ENCODE measurements around the gene FAAP100. TPM values are rescaled to one million over a fixed set of nuclear protein-coding genes. Genes with fewer than 3 reads are reported as not detected.
A peak's percentile ranks its signal among the peaks of the same experiment; 100 is the strongest.

Gene FAAP100
- total RNA-seq, 1 experiment from 2014 or later: 54.7 TPM

DNA sequence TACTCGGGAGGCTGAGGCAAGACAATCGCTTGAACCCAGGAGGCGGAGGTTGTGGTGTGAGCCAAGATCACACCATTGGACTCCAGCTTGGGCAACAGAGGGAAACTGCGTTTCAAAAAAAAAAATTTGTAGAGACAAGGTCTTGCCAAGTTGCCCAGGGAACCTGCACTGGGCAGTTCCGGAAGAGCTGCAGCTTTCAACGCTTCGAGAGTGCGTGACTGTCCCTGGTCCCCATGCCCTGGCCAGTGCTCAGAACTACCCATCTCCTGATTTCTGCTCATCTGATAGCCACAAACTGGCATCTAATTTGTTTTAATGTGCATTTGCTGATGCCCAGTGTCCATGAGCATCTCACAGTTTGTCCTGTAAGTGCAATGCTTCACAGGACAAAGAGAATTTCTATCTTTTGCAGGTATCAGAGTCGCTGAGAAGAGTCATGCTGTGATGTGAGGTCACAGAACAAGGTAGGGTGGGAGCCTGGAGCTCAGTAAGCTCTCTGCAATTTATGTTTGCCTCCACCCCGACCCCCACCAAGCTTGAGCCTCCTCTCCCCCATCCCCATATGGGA, 43.4 kb downstream of the FAAP100 start (continued):
- TF ChIP-seq CREM (CRISPR knock-in tag; IDR thresholded peaks at IDR 0.05): no peak
- TF ChIP-seq, protein P1, sequence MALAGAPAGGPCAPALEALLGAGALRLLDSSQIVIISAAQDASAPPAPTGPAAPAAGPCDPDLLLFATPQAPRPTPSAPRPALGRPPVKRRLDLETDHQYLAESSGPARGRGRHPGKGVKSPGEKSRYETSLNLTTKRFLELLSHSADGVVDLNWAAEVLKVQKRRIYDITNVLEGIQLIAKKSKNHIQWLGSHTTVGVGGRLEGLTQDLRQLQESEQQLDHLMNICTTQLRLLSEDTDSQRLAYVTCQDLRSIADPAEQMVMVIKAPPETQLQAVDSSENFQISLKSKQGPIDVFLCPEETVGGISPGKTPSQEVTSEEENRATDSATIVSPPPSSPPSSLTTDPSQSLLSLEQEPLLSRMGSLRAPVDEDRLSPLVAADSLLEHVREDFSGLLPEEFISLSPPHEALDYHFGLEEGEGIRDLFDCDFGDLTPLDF (CRISPR knock-in tag; IDR thresholded peaks at IDR 0.05): no peak
- TF ChIP-seq TEAD4 (CRISPR knock-in tag; IDR thresholded peaks at IDR 0.05): no peak
- peak; percentile 77; the same call in 1 of the 2 replicates for TF ChIP-seq ZNF532 (CRISPR knock-in tag; IDR thresholded peaks at IDR 0.05; ENCODE audit: borderline replicate concordance)
- TF ChIP-seq ZNF423 (CRISPR knock-in tag; IDR thresholded peaks at IDR 0.05): no peak
- no peak for TF ChIP-seq ZNF317 (CRISPR knock-in tag; IDR thresholded peaks at IDR 0.05; ENCODE audit: borderline replicate concordance, low read depth)
- TF ChIP-seq, protein P2, sequence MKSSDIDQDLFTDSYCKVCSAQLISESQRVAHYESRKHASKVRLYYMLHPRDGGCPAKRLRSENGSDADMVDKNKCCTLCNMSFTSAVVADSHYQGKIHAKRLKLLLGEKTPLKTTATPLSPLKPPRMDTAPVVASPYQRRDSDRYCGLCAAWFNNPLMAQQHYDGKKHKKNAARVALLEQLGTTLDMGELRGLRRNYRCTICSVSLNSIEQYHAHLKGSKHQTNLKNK (CRISPR knock-in tag; IDR thresholded peaks at IDR 0.05): peak; percentile 13; the same call in 1 of the 2 replicates
- TF ChIP-seq ERG (CRISPR knock-in tag; IDR thresholded peaks at IDR 0.05): peak; percentile 86
- TF ChIP-seq, protein P3, sequence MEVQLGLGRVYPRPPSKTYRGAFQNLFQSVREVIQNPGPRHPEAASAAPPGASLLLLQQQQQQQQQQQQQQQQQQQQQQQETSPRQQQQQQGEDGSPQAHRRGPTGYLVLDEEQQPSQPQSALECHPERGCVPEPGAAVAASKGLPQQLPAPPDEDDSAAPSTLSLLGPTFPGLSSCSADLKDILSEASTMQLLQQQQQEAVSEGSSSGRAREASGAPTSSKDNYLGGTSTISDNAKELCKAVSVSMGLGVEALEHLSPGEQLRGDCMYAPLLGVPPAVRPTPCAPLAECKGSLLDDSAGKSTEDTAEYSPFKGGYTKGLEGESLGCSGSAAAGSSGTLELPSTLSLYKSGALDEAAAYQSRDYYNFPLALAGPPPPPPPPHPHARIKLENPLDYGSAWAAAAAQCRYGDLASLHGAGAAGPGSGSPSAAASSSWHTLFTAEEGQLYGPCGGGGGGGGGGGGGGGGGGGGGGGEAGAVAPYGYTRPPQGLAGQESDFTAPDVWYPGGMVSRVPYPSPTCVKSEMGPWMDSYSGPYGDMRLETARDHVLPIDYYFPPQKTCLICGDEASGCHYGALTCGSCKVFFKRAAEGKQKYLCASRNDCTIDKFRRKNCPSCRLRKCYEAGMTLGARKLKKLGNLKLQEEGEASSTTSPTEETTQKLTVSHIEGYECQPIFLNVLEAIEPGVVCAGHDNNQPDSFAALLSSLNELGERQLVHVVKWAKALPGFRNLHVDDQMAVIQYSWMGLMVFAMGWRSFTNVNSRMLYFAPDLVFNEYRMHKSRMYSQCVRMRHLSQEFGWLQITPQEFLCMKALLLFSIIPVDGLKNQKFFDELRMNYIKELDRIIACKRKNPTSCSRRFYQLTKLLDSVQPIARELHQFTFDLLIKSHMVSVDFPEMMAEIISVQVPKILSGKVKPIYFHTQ (CRISPR knock-in tag; IDR thresholded peaks at IDR 0.05): peak; percentile 50
- TF ChIP-seq KAT7 (CRISPR knock-in tag; IDR thresholded peaks at IDR 0.05; ENCODE audit: borderline replicate concordance): 0 out of 2 replicates have a peak, but pooled peaks have one; percentile 17
- TF ChIP-seq NR3C1 (CRISPR knock-in tag; conservative IDR thresholded peaks at IDR 0.05; ENCODE audit: low read depth): no peak
- TF ChIP-seq, protein P4, sequence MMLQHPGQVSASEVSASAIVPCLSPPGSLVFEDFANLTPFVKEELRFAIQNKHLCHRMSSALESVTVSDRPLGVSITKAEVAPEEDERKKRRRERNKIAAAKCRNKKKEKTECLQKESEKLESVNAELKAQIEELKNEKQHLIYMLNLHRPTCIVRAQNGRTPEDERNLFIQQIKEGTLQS (CRISPR knock-in tag; conservative IDR thresholded peaks at IDR 0.05): no peak
- TF ChIP-seq EMX1 (CRISPR knock-in tag; IDR thresholded peaks at IDR 0.05): peak; percentile 91

- ATAC-seq (no peak), DNase-seq (ENCODE audit: low spot score) (no peak)
- ChIA-PET CTCF (interaction anchor here (1.1 to 1.4 kb wide), 3 partner anchors 14 to 20 kb away, joined by 3 to 4 read pairs (median 4); no protein-coding TSS in a partner anchor), POLR2A (no interaction called here)
- H3K4me1 Mint-ChIP-seq: peaks cover 6% of the 10 kb centered on the region; the same call in 1 of the 2 replicates
- TF ChIP-seq ELF4 (CRISPR knock-in tag; IDR thresholded peaks at IDR 0.05; ENCODE audit: low read depth): no peak
- TF ChIP-seq FOXP1 (CRISPR knock-in tag; IDR thresholded peaks at IDR 0.05; ENCODE audit: borderline replicate concordance): no peak
- no peak for TF ChIP-seq ZNF671 (CRISPR knock-in tag; IDR thresholded peaks at IDR 0.05)
- TF ChIP-seq, protein P5, sequence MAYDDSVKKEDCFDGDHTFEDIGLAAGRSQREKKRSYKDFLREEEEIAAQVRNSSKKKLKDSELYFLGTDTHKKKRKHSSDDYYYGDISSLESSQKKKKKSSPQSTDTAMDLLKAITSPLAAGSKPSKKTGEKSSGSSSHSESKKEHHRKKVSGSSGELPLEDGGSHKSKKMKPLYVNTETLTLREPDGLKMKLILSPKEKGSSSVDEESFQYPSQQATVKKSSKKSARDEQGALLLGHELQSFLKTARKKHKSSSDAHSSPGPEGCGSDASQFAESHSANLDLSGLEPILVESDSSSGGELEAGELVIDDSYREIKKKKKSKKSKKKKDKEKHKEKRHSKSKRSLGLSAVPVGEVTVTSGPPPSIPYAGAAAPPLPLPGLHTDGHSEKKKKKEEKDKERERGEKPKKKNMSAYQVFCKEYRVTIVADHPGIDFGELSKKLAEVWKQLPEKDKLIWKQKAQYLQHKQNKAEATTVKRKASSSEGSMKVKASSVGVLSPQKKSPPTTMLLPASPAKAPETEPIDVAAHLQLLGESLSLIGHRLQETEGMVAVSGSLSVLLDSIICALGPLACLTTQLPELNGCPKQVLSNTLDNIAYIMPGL (CRISPR knock-in tag; IDR thresholded peaks at IDR 0.05): no peak
- peaks cover 17% of the 10 kb centered on the region for H3K27me3 Mint-ChIP-seq (ENCODE audit: low read depth)
- no peak overlapping the region for H3K4me3 Mint-ChIP-seq
- no peak overlapping the region for H3K27ac Mint-ChIP-seq
- peaks cover 4% of the 10 kb centered on the region; the same call in 1 of the 2 replicates for H3K9me3 Mint-ChIP-seq
- peaks cover 2% of the 10 kb centered on the region for H3K36me3 Mint-ChIP-seq
Measured at GRCh38 chr17:81503619-81504018, 48.5 kb downstream of the FAAP100 start.
